CD4-positive, alpha-beta T cell (primary cell): ENCODE measurements around the gene LACTB. TPM values are rescaled to one million over a fixed set of nuclear protein-coding genes. Genes with fewer than 3 reads are reported as not detected.

Source experiments
- ATAC-seq: fragments of 200-7000 bp; cut with Tn5 transposase; one replicate; pipeline ENCODE4 v1.10.0; 2022; ENCODE audit warnings: mild to moderate bottlenecking; ENCODE audit not compliant: poor library complexity
- CTCF ChIA-PET: fragments of 350-600 bp; sonication (Branson Sonifier 250); formaldehyde crosslinking; loops from one replicate; lab custom pipeline; 2021; ENCODE audit warnings: antibody characterized with exemption, inconsistent platforms; lab: Charles Lee
- POLR2A ChIA-PET: fragments of 350-600 bp; sonication (Branson Sonifier 250); formaldehyde crosslinking; loops from one replicate; lab custom pipeline; 2021; ENCODE audit warnings: antibody characterized with exemption, inconsistent platforms; lab: Charles Lee
- DNase-seq, 14 experiments: peaks; one replicate each; pipeline ENCODE4 v3.0.0-alpha.2; 2013 to 2020; ENCODE audit warnings: mixed read lengths in 2 of 14
- H3K27ac ChIP-seq, 2 donors: one replicate each; pipeline versions ENCODE4 v1.5.1 to v1.7.0; 2013; ENCODE audit warnings: low read length in 2 of 2, low read depth in 1 of 2, mild to moderate bottlenecking in 1 of 2
- H3K27me3 ChIP-seq, 2 experiments: 1 replicate in 1 of 2; 2 replicates in 1 of 2; pipeline versions ENCODE4 v1.6.1 to v1.7.0; 2013; ENCODE audit warnings: low read length in 2 of 2, control low read depth in 1 of 2, mild to moderate bottlenecking in 1 of 2, moderate library complexity in 1 of 2; ENCODE audit not compliant: insufficient read depth in 2 of 2, control insufficient read depth in 1 of 2
- H3K36me3 ChIP-seq: one replicate; pipeline ENCODE4 v1.6.1; 2013; ENCODE audit warnings: low read length, control low read depth; ENCODE audit not compliant: insufficient read depth
- H3K4me1 ChIP-seq: one replicate; pipeline ENCODE4 v1.6.1; 2013; ENCODE audit warnings: low read length, control low read depth; ENCODE audit not compliant: insufficient read depth
- H3K4me3 ChIP-seq: one replicate; pipeline ENCODE4 v1.5.1; 2013; ENCODE audit warnings: mild to moderate bottlenecking, low read length, moderate library complexity
- H3K9me3 ChIP-seq, 2 experiments: 1 replicate in 1 of 2; 2 replicates in 1 of 2; pipeline versions ENCODE4 v1.6.1 to v1.7.0; 2013; ENCODE audit warnings: low read length in 2 of 2, mild to moderate bottlenecking in 2 of 2, control low read depth in 1 of 2, moderate library complexity in 1 of 2; ENCODE audit not compliant: control insufficient read depth in 1 of 2, insufficient read depth in 1 of 2
- H3K27ac Mint-ChIP-seq: one replicate; pipeline ENCODE4 v1.8.0; 2020; ENCODE audit warnings: mixed read lengths
- H3K27me3 Mint-ChIP-seq: one replicate; pipeline ENCODE4 v1.8.0; 2021; ENCODE audit warnings: mixed read lengths
- H3K36me3 Mint-ChIP-seq: one replicate; pipeline ENCODE4 v1.8.0; 2021; ENCODE audit warnings: low read depth, mixed read lengths
- H3K4me1 Mint-ChIP-seq: one replicate; pipeline ENCODE4 v1.8.0; 2021; ENCODE audit warnings: low read depth, mixed read lengths
- H3K4me3 Mint-ChIP-seq: one replicate; pipeline ENCODE4 v1.8.0; 2020; ENCODE audit warnings: mild to moderate bottlenecking, mixed read lengths
- H3K9me3 Mint-ChIP-seq: one replicate; pipeline ENCODE4 v1.8.0; 2020; ENCODE audit warnings: mixed read lengths
- intact Hi-C, 2 experiments: fragments of 100-400 bp; cut with DNase I in 1 of 2; cut with micrococcal nuclease in 1 of 2; formaldehyde crosslinking; loops; one replicate each; pipeline versions ENCODE4 v1.15.1 to v1.9.0; 2023 to 2025; cut with DNase I, micrococcal nuclease
- total RNA-seq, 174 experiments: library from RNA in 2 of 174; stranded (reverse) in 2 of 174; gene quantifications; one replicate each; pipeline ENCODE4 v1.2.3 and lab custom pipeline; 2021 to 2026
- TF ChIP-seq, protein P1 (sequence below): fragments of 200-600 bp; IDR thresholded peaks from one replicate; pipeline ENCODE4 v1.8.0; 2022; ENCODE audit warnings: antibody characterized with exemption, mild to moderate bottlenecking

LACTB gene
- total RNA-seq, 2 experiments from 2014 or later = 6.9 to 7.0 TPM

DNA sequence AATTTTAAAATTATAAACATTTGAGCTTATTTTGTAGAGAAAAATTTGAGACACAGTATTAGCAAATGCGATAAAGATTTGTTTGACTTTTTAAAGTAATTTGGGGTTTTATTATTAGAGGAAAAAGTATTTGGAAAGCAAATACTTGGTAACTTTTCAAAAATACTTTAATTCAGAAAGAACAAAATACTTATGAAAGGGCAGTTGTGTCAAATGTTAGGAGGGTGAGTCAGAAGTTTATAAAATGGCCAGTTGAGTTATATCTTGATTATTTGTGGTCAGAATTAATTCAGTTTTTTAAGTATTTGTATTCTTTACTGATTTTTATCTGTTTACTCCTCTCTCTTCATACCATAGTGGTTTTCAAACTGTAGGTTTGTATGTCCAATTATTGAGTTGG is 12.1 kb downstream of the LACTB start:
- Mint-ChIP-seq H3K36me3 (peaks cover 29% of the 10 kb centered on the region), H3K27me3 (no peaks in the 10 kb centered on the region), H3K4me3 (no peak overlapping the region), H3K9me3 (no peaks in the 10 kb centered on the region), H3K27ac (no peak overlapping the region), H3K4me1 (no peaks in the 10 kb centered on the region)
- Histone ChIP-seq H3K4me3 (no peak overlapping the region), H3K9me3 (no peaks in the 10 kb centered on the region), H3K27me3 (no peaks in the 10 kb centered on the region), H3K36me3 (no peaks in the 10 kb centered on the region), H3K27ac (no peak overlapping the region), H3K4me1 (no peaks in the 10 kb centered on the region)
- POLR2A ChIA-PET = interaction anchor here (1.8 kb wide), 1 partner anchor 24 kb away, joined by 4 read pairs; the partner anchor contains the start of gene RPS27L
- DNase-seq (no peak), ATAC-seq (no peak)
- intact Hi-C loops = no loop called here
- TF ChIP-seq, protein P1, sequence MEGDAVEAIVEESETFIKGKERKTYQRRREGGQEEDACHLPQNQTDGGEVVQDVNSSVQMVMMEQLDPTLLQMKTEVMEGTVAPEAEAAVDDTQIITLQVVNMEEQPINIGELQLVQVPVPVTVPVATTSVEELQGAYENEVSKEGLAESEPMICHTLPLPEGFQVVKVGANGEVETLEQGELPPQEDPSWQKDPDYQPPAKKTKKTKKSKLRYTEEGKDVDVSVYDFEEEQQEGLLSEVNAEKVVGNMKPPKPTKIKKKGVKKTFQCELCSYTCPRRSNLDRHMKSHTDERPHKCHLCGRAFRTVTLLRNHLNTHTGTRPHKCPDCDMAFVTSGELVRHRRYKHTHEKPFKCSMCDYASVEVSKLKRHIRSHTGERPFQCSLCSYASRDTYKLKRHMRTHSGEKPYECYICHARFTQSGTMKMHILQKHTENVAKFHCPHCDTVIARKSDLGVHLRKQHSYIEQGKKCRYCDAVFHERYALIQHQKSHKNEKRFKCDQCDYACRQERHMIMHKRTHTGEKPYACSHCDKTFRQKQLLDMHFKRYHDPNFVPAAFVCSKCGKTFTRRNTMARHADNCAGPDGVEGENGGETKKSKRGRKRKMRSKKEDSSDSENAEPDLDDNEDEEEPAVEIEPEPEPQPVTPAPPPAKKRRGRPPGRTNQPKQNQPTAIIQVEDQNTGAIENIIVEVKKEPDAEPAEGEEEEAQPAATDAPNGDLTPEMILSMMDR = no peak
- CTCF ChIA-PET = no interaction called here

DNA sequence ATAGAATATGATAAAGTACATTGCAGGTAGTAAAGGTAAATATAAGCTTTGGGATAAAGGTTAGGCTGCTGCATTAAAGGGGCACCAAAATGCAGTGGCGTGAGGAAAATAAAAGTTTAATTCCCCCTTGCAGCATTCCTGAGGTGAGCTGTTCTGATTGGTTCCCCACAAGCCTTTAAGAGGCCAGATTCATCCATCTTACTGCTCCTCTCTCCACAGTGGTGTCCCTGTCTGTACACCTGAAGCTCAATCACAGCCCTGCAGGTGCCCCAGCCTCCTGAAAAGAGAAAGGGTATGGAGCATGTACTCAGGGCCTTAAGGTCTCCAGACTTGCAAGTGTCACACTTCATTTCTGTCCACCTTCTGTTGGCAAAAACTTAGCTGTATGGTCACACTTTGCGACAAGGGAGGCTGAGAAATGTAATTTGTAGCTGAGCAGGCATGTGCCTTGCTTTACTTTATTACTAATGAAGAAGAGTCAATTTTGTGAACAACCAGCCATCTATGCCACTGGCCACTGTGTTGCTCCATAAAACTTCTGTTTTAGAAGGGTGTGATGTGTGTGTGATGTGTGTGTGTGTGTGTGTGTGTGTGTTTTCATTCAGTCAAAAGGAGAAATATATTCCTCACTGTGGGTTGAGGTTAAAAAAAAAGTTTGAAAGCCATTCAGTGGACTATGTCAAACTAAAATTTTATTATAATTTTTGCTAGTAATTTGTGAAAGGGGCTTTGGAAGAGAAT is 12.8 kb downstream of the LACTB start:
- Mint-ChIP-seq H3K4me3 (no peak overlapping the region), H3K27ac (no peak overlapping the region), H3K4me1 (no peaks in the 10 kb centered on the region), H3K36me3 (peaks cover 23% of the 10 kb centered on the region), H3K9me3 (no peaks in the 10 kb centered on the region), H3K27me3 (no peaks in the 10 kb centered on the region)
- intact Hi-C loops = no loop called here
- TF ChIP-seq, protein P1 = no peak
- H3K4me1 ChIP-seq = no peaks in the 10 kb centered on the region
- ChIA-PET POLR2A (interaction anchor here (0.5 to 1.8 kb wide), 2 partner anchors 23 to 1229 kb away, joined by 3 to 4 read pairs; partner anchors contain the start of gene RPS27L), CTCF (no interaction called here)
- no peak overlapping the region for H3K4me3 ChIP-seq
- no peak for DNase-seq
- no peaks in the 10 kb centered on the region for H3K9me3 ChIP-seq
- no peaks in the 10 kb centered on the region for H3K27me3 ChIP-seq
- no peak overlapping the region for H3K27ac ChIP-seq
- no peaks in the 10 kb centered on the region for H3K36me3 ChIP-seq
- no peak for ATAC-seq

DNA sequence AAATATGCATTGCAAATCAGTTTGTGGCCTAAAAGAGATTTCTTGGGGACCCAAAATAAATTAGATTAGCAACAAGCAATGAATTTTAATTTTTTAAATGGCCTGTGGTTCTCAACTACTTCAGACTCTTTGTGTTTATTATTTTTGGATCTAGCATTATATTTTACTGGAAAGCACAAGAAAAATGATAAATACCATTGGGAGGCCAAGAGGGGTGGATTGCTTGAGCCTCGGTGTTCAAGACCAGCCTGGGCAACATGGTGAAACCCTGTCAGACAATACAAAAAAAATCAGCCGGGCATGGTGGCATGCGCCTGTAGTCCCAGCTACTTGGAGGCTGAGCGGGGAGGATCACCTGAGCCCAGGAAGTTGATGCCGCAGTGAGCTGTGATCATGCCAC is 13.6 kb downstream of the LACTB start:
- Histone ChIP-seq H3K27me3 (no peaks in the 10 kb centered on the region), H3K36me3 (no peaks in the 10 kb centered on the region), H3K9me3 (no peaks in the 10 kb centered on the region), H3K4me1 (no peaks in the 10 kb centered on the region), H3K27ac (no peak overlapping the region), H3K4me3 (no peak overlapping the region)
- H3K4me3 Mint-ChIP-seq = no peak overlapping the region
- CTCF ChIA-PET = interaction anchor here (0.7 kb wide), 1 partner anchor 68 kb away, joined by 3 read pairs; no protein-coding TSS in a partner anchor
- H3K36me3 Mint-ChIP-seq = peaks cover 15% of the 10 kb centered on the region
- H3K4me1 Mint-ChIP-seq = no peaks in the 10 kb centered on the region
- H3K27ac Mint-ChIP-seq = no peak overlapping the region
- intact Hi-C loops = no loop called here
- no peak for ATAC-seq
- no peak for DNase-seq
- POLR2A ChIA-PET = interaction anchor here (1.4 kb wide), 1 partner anchor 22 kb away, joined by 5 read pairs; the partner anchor contains the start of gene RPS27L
- H3K9me3 Mint-ChIP-seq = no peaks in the 10 kb centered on the region
- H3K27me3 Mint-ChIP-seq = no peaks in the 10 kb centered on the region
- TF ChIP-seq, protein P1 = no peak
